Left lung (tissue), 10 donors: ENCODE measurements around the gene SLC35F3. TPM values are rescaled to one million over a fixed set of nuclear protein-coding genes. Genes with fewer than 3 reads are reported as not detected.

ENCODE experiments used
- ATAC-seq: fragments of 200-7000 bp; cut with Tn5 transposase; one replicate; pipeline ENCODE4 v1.9.1; 2020; ENCODE audit warnings: moderate library complexity
- DNase-seq, 4 donors: peaks; one replicate each; pipeline ENCODE4 v3.0.0-alpha.2; 2013 to 2020
- H3K27ac ChIP-seq, 2 donors: fragments of 200-600 bp; sonication (generic) in 1 of 2; one replicate each; pipeline versions ENCODE4 v1.5.0 to v1.8.0; 2020 to 2021
- H3K27me3 ChIP-seq, 2 donors: fragments of 200-600 bp; sonication (generic) in 1 of 2; one replicate each; pipeline versions ENCODE4 v1.5.0 to v1.8.0; 2020 to 2021
- H3K36me3 ChIP-seq, 2 donors: fragments of 200-600 bp; sonication (generic) in 1 of 2; one replicate each; pipeline versions ENCODE4 v1.5.0 to v1.8.0; 2020 to 2021
- H3K4me1 ChIP-seq, 2 donors: fragments of 200-600 bp; one replicate each; pipeline ENCODE4 v1.8.0; 2021
- H3K4me3 ChIP-seq, 2 donors: fragments of 200-600 bp; sonication (generic) in 1 of 2; one replicate each; pipeline versions ENCODE4 v1.5.0 to v1.8.0; 2020 to 2021; ENCODE audit warnings: mild to moderate bottlenecking in 1 of 2
- H3K9me3 ChIP-seq, 2 donors: fragments of 200-600 bp; sonication (generic) in 1 of 2; one replicate each; pipeline versions ENCODE4 v1.5.0 to v1.8.0; 2020 to 2021
- intact Hi-C, 2 donors: fragments of 100-400 bp; cut with DNase I; formaldehyde crosslinking; loops; one replicate each; pipeline versions ENCODE4 v1.11.2 to v1.14.2; 2022
- polyA plus RNA-seq, 6 donors: library from polyadenylated mRNA; unstranded; fragments of 120-200 nt; gene quantifications; one replicate each; pipeline ENCODE4 v1.2.1, GENCODE V29; 2013; ENCODE audit not compliant: insufficient read length in 6 of 6
- total RNA-seq, 2 donors: library from RNA; stranded (reverse); fragmentation: NEBNext Ultra II Directional; extraction: Animal tissue kit (Norgen Biotek cat#: 25700); gene quantifications; one replicate each; pipeline ENCODE4 v1.2.1, GENCODE V29; 2021
- TF ChIP-seq, protein P1 (sequence below), 2 donors: fragments of 200-600 bp; sonication (generic) in 1 of 2; IDR thresholded peaks; one replicate each; pipeline versions ENCODE4 v1.5.0 to v1.8.0; 2021; ENCODE audit warnings: antibody characterized with exemption in 2 of 2
- donor health status: DM: no; HTN: yes; CAD: no.
- donor health status: DM: no; HTN: no; CAD: no.

Gene SLC35F3
- total and polyA plus RNA-seq, 8 donors, result 0.58 to 1.9 (median 1.5) TPM

DNA sequence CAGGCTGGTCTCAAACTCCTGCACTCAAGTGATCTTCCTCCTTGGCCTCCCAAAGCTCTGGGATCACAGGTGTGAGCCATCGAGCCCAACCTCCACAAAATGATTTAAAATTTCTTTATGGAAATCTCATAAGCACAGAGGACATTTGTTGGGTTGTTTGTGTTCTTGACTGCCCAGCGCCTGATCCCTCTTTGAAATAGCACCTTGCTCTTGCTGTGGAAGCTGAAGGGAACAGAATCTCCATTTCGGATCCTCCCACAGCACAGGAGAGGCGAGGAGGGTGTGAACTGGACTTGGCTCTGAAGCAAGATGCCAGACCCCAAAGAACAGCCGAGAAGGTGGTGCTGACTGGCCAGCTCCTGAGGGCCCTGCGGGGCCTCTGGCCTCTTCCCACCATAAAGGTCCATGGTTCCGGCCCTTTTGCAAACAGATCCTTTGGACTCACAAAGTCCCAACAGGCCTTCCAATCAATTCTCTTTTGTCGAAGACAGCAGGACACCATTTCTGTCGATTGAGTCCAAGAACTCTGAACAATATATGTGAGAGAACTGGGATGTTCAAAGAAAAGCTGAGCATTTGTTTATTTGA lies 423.2 kb downstream of the SLC35F3 start:
- Histone ChIP-seq H3K4me3 (no peak overlapping the region), H3K9me3 (no peaks in the 10 kb centered on the region)
- intact Hi-C loops, result no loop called here

DNA sequence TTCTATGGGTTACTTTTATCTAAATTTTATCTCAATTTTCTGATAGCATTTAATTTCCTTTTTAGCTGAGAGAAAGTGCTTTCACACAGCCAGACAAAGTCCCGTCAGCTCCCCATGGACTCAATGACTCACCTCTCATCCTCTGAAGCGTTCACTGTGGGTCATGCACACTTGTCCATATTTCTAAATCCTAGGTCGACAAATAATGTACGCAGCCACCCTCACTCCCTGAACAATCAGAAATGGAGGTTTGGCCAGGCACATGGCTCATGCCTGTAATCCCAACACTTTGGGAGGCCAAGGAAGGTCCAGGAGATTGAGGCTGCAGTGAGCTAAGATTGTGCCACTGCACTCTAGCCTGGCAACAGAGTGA lies 426.4 kb downstream of the SLC35F3 start:
- H3K4me1 ChIP-seq, result peaks cover 2 to 26% of the 10 kb centered on the region in 2 donors
- H3K27ac ChIP-seq, result peak overlapping the region in 1 of 2 donors; percentile 28
- no peaks in the 10 kb centered on the region for H3K36me3 ChIP-seq
- DNase-seq (no peak), ATAC-seq (no peak)
- no peak overlapping the region for H3K4me3 ChIP-seq
- no peaks in the 10 kb centered on the region for H3K9me3 ChIP-seq
- TF ChIP-seq, protein P1, sequence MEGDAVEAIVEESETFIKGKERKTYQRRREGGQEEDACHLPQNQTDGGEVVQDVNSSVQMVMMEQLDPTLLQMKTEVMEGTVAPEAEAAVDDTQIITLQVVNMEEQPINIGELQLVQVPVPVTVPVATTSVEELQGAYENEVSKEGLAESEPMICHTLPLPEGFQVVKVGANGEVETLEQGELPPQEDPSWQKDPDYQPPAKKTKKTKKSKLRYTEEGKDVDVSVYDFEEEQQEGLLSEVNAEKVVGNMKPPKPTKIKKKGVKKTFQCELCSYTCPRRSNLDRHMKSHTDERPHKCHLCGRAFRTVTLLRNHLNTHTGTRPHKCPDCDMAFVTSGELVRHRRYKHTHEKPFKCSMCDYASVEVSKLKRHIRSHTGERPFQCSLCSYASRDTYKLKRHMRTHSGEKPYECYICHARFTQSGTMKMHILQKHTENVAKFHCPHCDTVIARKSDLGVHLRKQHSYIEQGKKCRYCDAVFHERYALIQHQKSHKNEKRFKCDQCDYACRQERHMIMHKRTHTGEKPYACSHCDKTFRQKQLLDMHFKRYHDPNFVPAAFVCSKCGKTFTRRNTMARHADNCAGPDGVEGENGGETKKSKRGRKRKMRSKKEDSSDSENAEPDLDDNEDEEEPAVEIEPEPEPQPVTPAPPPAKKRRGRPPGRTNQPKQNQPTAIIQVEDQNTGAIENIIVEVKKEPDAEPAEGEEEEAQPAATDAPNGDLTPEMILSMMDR (IDR thresholded peaks at IDR 0.05), result no peak
- intact Hi-C loops, result no loop called here
- H3K27me3 ChIP-seq, result peaks cover 0 to 6% of the 10 kb centered on the region in 2 donors

More for the DNA sequence above, 423.2 kb downstream of the SLC35F3 start:
- no peak for ATAC-seq
- TF ChIP-seq, protein P1 (IDR thresholded peaks at IDR 0.05), result no peak
- no peak for DNase-seq
- H3K27me3 ChIP-seq, result peaks cover 0 to 20% of the 10 kb centered on the region in 2 donors
- H3K36me3 ChIP-seq, result no peaks in the 10 kb centered on the region
- peaks cover 2 to 26% of the 10 kb centered on the region in 2 donors for H3K4me1 ChIP-seq
- no peak overlapping the region for H3K27ac ChIP-seq

DNA sequence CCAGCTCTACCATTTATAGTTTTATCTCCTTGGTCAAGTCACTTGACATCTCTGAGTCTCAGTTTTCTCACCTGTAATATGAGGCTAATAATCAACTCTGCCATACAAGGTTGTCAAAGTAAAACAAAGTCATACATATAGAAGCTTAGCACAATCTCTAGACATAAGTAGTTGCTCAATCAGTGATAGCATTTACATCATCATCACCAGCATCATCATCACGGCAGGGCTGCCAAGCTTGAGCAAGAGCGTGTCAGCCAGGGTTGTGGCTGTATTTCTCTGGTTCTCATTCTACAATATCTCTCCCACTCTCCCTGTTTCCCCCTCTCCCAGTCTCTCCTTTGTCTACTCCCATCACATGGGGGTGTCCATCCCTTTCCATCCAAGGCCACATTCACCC lies 427.0 kb downstream of the SLC35F3 start:
- Histone ChIP-seq H3K36me3 (no peaks in the 10 kb centered on the region), H3K27ac (peak overlapping the region in 1 of 2 donors; percentile 28), H3K4me1 (peaks cover 2 to 22% of the 10 kb centered on the region in 2 donors), H3K4me3 (no peak overlapping the region), H3K9me3 (peaks cover 0 to 6% of the 10 kb centered on the region in 2 donors), H3K27me3 (peaks cover 0 to 1% of the 10 kb centered on the region in 2 donors)
- ATAC-seq (no peak), DNase-seq (no peak)
- intact Hi-C loops, result no loop called here
- TF ChIP-seq, protein P1 (IDR thresholded peaks at IDR 0.05), result no peak

DNA sequence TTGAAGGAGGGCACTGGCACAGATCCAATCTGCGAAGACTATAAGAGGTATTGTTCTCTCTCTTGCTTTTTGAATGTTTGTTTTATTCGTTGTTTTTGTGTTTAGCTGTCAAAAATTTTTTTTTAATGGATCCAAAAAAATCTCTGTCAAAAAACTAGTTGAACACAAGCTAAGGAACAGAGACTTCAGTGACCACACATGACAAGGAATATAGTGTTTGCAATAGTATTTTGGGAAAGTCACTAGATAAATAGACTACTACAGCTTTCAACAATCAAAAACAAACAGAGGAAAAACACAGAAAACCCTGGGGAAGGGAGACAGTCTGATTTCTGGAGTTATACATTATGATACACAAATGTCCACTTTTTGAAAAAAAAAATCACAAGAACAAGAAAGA lies 431.9 kb downstream of the SLC35F3 start:
- ATAC-seq (no peak), DNase-seq (no peak)
- peaks cover 0 to 6% of the 10 kb centered on the region in 2 donors for H3K4me1 ChIP-seq
- H3K36me3 ChIP-seq, result no peaks in the 10 kb centered on the region
- H3K4me3 ChIP-seq, result no peak overlapping the region
- H3K9me3 ChIP-seq, result peaks cover 0 to 30% of the 10 kb centered on the region in 2 donors
- no peak overlapping the region for H3K27ac ChIP-seq
- TF ChIP-seq, protein P1 (IDR thresholded peaks at IDR 0.05), result no peak
- intact Hi-C loops, result no loop called here
- H3K27me3 ChIP-seq, result no peaks in the 10 kb centered on the region

DNA sequence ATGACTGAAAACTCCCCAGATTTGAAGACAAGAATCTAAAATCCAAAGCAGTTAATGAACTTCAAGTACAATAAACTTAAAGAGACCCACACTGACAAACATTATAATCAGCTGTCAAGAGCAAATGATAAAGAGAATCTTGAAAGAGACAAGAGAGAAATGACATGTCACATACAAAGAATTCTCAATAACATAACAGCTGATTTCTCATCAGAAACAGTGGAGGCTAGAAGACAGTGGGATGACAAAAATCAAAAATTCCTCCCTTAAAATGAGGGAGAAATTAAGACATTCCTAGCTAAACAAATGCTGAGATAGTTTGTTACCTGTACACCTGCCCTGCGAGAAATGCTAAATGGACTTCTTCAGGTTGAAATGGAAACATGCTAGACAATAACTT lies 432.8 kb downstream of the SLC35F3 start:
- no peaks in the 10 kb centered on the region for H3K4me1 ChIP-seq
- H3K27me3 ChIP-seq, result no peaks in the 10 kb centered on the region
- no peak for ATAC-seq
- no peak overlapping the region for H3K4me3 ChIP-seq
- H3K9me3 ChIP-seq, result peaks cover 0 to 30% of the 10 kb centered on the region in 2 donors
- no peak overlapping the region for H3K27ac ChIP-seq
- DNase-seq, result no peak
- intact Hi-C loops, result no loop called here
- TF ChIP-seq, protein P1 (IDR thresholded peaks at IDR 0.05), result no peak
- no peaks in the 10 kb centered on the region for H3K36me3 ChIP-seq
